GM18526 (cell line): Measurements from ENCODE around the gene ECHS1.

Source experiments
- POLR2A ChIP-seq: IDR thresholded peaks from 3 replicates; pipeline ENCODE4 v1.6.1; 2011; ENCODE audit not compliant: insufficient read length; ENCODE audit errors: extremely low read depth

ECHS1 gene

GRCh38 chr10:133344236-133344635 is 28.9 kb downstream of the ECHS1 start:
- no peak for TF ChIP-seq POLR2A

- no peak for TF ChIP-seq POLR2A
Measured at GRCh38 chr10:133343558-133343957, 29.6 kb downstream of the ECHS1 start.

- TF ChIP-seq POLR2A: no peak
Measured at GRCh38 chr10:133342942-133343341, 30.2 kb downstream of the ECHS1 start.

GRCh38 chr10:133341983-133342382 is 31.2 kb downstream of the ECHS1 start:
- TF ChIP-seq POLR2A: no peak

- no peak for TF ChIP-seq POLR2A
Measured at GRCh38 chr10:133339708-133340380, 33.3 kb downstream of the ECHS1 start.

GRCh38 chr10:133338080-133339071 is 34.8 kb downstream of the ECHS1 start:
- no peak for TF ChIP-seq POLR2A

- TF ChIP-seq POLR2A: no peak
Measured at GRCh38 chr10:133337370-133337725, 35.8 kb downstream of the ECHS1 start.

GRCh38 chr10:133336577-133337369 is 36.4 kb downstream of the ECHS1 start, which contains the start of gene CALY:
Gene CALY (minus strand): TSS chr10:133336896. CDS start chr10:133328989, 7,907 bp downstream.
- no peak for TF ChIP-seq POLR2A

- no peak for TF ChIP-seq POLR2A
Measured at GRCh38 chr10:133336118-133336576, 37.0 kb downstream of the ECHS1 start.

GRCh38 chr10:133335246-133336117 is 37.7 kb downstream of the ECHS1 start:
- no peak for TF ChIP-seq POLR2A

- TF ChIP-seq POLR2A: no peak
Measured at GRCh38 chr10:133334503-133335245, 38.5 kb downstream of the ECHS1 start.

- no peak for TF ChIP-seq POLR2A
Measured at GRCh38 chr10:133332936-133333699, 40.0 kb downstream of the ECHS1 start.
